NCI-H82 treated with DMSO at 0.1 percent for 48 hours (cell line): ENCODE data around the gene NLGN1.

Experiments used
- DNase-seq: peaks from one replicate; lab custom pipeline; 2025; ENCODE audit not compliant: unreplicated experiment; lab: John Stamatoyannopoulos, UW

NLGN1 gene

DNA sequence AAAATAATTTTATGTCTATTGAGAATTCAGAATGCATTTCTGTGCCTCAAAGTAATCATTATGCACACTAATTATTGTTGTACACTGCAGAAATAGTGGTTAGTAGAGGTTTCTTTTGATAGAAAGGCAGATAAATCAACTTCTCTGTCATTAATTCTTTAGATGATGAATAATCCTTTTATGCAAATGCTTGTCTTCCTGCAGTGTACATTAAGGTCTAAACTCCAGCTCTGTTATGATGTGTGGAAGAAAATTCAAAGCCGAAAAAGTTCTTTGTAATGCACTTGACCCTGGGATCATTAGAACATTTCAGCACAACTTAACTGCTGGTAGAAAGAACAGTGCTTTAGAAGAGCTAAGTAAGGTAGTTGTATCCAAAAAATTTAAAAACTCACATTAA, 353.0 kb downstream of the NLGN1 start:
- DNase-seq, result no peak

DNA sequence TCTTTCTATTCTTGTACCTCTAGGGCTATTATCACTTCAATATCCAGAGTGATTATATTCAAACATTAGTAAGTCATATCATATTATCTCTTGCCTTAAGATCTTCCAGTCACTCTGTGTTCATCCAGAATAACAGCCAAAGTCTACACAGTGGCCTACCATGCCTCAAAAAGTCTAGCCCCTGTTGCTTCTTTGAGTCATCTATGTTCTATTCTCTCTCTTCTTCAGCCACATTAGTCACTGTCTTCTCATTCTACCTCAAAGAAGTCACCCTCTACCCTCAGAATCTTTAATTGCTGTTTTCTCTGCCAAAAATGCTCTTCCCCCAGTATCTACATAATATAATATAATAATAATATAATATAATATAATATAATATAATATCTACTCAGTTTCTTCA, 356.0 kb downstream of the NLGN1 start:
- no peak for DNase-seq

DNA sequence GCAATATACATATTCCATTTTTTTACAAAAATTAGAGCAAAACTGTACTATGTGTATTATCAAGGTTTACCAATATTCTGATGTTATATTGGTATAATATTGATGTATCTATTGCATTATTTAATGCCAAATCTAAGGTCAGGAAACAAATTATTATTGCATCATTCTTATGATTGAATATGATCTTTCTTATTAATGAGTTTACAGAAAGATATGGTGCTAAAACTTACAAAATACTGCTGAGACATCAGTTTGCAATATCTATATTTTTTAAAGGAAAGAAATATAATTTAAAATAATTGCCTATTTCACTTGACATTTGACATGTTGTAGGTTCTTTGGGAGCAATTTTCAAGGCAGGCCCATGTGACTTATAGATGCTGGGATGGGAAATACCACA, 357.6 kb downstream of the NLGN1 start:
- no peak for DNase-seq

DNA sequence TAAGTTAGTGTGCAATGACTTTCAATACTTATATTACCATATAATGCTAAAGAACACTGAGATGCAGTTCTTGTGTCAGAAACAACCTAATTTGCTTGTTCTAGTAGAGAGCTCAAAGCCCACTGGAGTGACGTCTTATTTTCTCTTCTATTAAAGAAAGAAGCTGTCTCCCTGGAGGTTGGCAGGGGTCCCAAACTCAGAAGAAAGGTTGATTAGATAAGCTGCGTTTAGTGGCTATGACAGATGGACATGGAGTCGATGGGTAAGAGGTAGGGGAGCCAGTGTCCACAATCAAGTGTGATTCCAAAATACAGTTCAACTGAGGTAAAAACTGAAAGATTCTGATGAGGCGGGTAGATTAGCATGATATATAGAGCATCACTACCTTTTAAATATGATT, 363.6 kb downstream of the NLGN1 start:
- DNase-seq, result peak; percentile 36

DNA sequence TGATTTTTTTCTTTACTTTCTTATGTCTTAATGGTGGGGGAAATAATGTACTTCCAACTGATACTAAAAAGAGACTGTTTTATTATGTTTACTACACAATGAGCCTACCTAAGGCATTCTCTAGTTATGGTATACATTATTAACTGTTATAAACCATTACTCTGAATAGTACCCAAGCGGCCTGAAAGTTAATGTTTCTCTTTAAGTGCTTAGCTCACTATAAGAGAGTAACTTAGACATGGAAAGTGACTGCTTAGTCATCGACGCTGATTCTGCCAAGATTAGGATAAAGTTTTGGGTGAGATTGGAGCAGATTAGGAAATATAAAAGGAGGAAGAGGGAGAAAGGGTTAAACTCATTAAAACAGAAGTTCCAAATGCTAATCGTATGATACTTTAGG, 365.0 kb downstream of the NLGN1 start:
- no peak for DNase-seq

DNA sequence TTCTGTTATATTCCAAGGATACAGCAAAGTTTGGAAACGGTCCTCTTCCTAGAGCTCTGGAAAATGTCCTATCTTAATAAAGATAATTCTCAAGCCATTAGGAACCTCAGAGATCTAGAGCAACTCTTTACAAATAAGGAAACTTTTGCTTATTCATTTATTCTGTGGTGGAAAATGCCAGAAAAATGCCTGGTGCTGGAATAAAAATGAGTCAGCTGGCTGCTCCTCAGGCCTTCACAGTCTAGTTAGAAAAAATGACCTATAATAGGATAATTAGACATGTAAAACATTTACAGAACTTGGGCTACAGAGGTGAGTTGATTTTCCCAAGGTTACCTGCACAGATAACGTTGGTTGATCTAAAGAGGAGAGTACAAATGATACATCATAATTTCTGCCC, 372.5 kb downstream of the NLGN1 start:
- DNase-seq, result no peak

DNA sequence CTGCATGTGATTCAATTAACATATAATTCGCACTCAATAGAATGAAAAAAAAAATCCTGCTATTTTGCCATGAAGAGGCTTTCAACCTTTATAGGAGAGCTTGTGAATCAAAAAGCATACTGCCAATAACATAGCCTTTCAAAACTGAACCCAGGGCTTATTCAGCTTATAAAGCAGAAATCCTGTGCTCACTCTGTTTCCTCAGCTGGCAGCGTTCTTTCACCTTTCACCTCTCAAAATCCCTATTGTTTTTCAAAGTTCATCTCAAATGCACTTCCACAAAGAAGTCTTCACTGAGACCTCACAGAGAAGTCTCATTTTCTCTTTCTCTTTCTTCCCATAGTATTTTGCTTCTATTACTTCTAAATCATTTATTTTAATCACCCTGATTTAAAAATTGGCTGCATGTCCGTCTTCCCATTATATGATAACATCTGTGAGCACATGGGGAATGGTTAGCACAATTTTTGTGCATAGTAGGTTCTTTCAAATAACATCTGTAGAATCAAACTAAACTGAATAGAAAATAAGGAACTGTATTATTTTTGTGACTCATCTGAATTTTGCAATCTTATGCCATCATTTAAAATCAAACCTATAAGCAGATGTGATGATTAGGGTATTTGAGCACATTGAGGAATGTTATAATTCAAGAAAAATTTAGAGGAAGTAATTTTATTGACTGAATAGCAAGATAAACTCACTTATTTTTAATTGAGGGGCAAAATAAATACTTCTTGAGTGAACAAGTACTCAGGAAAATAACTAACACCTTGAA, 373.4 kb downstream of the NLGN1 start:
- no peak for DNase-seq

DNA sequence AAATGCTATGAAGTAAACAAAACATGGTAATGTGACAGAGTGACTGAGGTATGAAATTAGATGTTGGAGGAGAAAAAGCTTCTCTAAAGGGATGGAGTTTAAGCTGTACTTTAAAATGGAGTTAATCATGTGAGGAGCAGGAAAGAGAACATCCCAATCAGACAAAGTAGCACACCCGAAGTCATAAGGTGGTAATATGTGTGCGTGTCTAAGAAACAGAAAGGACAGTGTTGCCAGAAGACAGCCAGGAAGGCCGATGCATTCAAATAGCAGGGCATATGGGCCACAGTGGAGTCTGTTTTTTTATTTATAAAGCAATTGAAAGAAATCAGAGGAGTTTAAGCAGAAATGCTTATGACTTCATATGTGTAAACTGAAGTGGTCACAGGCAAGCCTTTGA, 376.3 kb downstream of the NLGN1 start:
- no peak for DNase-seq

DNA sequence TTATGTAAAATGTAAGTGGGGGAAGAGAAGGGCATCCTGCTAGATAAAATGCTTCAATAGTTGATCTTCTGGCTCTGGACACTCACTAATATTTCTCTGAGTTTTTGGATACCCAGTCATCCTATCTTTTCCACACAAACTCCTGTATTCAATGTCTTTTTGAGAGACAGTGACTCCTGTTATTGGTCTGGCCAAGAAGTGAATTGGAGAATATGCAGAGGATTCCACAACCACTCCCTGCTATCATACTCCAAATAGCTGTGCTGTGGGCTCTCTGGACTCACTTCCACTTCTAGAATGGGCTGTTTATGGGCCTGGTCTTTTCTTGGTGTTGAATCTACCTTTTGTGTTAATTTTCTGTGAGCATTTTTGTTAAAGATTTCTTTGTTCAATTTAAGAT, 376.8 kb downstream of the NLGN1 start:
- no peak for DNase-seq

DNA sequence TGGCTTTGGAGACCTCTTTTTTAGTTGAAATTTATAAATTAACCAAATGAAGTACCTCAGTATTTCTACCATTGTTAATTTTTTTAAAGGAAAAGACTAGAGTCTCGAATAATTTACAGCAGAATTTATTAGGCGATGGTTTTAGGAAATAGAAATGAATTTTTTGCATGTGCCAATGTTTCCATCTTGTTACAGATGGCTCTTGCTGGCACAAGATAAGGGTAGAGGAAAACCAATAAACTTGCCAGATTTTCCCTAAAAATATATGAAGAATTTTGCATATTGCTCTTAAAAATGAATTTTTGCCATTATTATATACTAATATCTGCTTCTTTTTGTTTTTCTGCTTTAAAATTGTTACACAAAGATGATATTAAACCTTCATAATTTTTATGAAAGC, 380.7 kb downstream of the NLGN1 start:
- no peak for DNase-seq

DNA sequence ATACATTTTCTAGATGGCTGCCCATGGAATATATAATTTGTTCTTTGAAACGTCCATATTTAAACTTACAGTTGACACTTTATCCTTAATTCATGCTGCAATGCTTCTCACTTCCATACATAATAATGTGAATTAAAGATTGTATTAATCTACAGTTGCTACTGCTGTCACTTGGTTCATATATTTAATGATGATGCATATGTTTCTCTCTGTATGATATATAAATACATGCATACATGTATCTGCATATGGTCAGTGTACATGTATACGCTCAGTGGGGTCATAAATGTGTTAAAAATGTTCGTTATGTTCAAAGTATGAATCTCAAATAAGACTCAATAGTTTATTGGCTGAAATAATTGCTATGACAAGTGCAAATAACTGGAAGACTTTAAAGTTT, 382.5 kb downstream of the NLGN1 start:
- DNase-seq, result no peak

DNA sequence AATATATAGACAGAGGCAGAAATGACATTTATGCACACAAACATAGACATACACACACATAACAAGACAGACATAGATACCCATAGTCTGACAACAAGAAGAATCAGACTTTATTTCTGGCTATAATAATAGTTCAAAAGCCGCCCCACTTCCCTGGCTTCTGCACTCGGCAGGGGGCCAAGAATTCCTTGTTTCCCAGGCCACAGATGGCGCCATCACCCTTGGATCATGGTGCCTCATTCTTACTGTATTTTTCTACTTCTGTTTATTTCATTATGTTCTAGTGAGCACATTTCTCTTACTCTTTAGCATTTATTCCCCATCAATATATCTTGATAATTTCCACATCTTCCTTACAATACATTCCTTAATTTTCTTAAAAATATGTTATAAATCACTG, 387.5 kb downstream of the NLGN1 start:
- no peak for DNase-seq

DNA sequence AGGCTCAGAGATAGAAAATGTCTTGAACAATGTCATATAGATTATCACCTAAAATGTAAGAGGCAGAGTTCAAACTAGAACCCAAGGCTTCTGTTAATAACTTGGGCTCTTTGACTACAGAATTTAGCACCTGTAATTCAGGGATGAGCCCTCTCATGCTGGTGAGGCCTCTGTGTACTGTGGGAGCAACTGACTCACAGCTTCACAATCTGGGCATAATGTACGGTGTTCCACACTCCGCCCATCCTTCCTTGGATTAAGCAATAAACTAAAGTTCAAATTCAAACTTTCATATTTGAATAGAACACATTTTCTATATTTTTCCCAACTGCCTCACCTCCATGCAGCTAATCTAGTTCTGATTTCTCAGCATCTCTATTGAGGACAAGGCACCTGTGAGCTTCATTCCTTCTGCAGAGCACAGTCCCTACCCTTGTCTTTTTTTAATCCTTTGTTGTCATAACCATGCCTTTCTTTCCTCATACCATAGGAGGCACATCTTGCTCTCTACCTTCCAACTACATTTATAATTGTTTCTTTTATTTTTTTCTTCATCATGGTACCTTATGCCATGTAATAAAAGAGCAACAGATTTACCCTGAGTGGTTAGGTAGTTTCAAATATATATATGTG, 392.1 kb downstream of the NLGN1 start:
- DNase-seq, result no peak

DNA sequence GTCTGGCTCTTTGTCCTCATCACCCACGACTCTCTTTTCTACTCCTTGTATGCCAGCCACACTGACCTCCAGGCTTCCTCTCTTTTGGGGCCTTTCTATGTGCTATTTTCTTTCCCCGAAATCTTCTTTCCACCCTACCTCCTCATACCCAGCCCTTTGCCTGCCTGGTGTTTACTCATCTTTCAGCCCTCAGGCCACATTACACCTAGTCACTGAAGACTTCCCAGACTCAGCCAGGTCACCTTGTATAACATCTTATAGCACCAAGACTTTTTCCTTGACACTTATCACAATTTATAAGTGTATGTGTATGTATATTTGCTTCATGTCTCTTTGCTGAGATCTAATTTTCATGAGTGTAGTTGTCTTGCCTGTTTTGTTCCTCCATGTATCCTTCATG, 396.4 kb downstream of the NLGN1 start:
- no peak for DNase-seq

DNA sequence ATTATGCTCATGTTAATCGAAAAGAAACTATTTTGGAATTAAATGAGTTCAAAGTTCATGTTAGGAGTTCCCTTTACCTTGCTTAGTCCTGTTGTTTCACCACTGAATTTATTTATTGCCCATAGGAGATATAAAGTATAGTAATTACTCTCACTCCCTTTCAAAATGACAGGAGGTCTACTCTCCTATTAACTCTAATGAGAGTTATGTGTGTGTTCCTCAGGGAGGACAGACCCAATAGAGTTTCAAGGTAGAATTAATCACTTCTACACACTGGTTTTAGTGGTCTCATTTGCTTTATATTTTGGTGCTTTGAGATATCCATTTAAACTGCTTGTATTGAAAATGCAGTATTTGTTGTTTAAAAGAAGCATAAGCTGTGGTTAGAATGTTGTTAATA, 398.9 kb downstream of the NLGN1 start:
- no peak for DNase-seq

DNA sequence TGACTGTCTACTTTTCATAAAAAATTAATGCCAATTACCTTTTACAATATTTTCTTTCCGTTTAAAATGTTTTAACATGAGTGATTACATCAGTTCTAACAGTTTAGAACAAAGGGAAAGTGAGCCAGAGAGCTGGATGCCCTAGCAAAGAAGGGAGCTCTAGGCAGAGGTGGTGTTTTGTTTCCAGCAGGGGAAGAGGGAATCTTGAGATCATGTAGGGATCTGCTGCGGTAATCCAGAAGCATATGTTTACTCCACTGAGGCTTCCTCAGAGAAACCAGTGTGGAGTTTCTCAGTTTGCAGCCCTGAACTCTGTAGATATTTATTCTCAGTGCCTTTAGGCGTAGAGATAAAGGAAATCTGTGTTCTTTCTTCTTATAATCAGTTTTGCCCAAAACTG, 399.3 kb downstream of the NLGN1 start:
- no peak for DNase-seq

DNA sequence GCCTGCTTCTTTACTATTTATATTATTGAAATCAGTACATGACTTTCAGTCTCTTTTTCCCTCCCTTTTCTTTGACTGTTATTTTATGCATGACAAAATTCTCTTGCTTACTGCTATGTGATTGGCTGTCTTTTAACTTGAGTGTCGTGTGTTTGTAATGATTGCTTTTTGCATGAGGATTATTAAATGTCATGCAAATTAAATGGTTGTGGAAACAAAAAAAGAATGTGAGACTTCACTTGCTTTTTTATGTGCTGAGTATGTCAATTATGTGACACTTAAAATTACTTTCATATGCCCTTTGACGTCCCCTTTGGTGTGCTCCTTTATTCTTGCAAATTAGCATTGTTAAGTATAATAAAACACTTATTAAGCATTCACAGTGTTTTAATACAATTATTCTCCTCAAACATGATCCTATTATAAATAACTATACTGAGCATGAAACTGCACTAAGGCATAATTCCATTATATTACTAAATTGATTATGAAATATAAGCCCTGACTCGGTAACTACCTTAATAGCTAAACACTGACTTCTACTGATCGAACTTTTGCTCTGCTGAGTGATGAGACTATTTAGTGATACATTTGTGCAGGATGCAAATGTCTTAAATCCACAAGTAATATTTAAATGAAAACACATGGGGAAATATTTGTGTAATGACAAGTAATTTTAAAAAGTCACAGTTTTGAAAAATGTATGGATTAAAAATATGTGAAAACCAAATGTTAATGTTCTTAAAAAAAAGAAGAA, 401.7 kb downstream of the NLGN1 start:
- DNase-seq, result no peak

DNA sequence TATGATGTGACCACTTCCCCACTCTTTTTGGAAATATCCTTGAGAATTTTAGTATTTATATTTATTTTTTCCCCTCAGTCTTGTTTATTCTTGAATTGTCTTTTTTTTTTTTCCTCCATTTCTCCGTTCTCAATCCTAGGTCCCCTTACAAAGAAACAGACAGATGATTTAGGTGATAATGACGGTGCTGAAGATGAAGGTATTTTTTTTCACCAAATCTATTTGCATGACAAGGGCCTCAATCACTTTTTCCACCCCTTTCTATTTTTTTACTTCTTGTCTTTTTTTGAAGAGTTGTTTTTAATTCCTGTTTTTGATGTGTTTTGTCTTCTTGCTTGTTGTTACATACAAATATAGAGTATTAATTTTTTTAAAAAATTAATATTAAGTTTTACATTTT, 402.6 kb downstream of the NLGN1 start:
- DNase-seq, result no peak

DNA sequence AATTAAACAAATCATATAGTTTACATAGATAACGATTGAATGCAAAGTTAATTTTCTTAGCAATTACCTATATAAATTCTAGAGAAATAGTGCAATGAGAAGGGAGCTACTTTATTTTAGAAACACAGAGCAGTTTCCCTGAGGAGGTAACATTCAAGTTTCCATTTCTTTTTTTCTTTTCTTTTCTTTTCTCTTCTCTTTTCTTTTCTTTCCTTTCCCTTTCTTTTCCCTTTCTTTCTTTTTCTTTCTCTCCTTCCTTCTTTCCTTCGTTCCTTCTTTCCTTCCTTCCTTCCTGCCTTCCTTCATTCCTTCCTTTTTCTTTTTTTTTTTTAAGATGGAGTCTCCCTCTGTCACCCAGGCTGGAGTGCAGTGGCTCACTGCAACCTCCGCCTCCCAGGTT, 417.3 kb downstream of the NLGN1 start:
- no peak for DNase-seq

DNA sequence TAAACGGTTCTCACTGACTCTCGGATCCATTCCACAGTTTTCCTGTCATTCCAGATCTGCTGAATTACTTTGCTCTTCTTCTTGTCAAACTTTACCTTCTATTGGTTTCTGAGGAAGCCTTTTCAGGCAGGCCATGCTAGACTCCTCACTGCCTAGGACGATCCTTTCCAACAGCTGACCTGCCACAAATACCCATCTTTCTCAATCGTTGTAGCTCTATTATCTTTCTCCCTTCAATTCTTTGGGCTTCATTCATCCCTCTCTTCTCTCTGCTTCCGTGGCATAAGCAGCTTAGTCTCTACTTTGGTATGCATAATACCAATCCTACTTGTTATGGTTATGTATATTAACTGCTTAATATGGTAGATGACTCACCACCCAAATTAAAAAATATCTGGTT, 421.8 kb downstream of the NLGN1 start:
- DNase-seq, result no peak

DNA sequence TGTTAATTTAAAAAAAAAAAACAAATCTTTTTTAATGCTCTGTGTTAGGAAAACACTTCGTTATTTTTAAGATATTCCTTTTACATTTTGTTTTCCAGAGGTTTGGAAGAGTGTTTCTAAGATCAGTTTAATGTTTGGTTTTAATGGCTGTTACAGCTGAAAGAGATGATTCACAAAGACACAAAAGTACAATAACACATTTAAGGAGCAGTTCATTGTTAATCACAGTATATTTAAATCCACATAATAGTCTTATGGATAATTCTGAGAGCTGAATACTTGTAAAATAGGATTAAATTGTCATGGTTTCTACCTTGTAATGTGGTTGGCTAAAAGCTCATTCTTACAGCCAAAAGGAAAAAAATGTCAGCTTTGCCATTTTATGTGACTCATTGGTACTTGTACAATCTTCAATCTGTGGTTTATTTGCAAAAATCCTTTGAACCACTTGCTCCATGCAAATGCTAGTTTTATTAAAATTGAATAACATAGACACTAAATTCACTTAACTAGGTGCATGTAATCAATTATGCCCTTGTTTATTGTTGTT, 426.4 kb downstream of the NLGN1 start:
- no peak for DNase-seq

DNA sequence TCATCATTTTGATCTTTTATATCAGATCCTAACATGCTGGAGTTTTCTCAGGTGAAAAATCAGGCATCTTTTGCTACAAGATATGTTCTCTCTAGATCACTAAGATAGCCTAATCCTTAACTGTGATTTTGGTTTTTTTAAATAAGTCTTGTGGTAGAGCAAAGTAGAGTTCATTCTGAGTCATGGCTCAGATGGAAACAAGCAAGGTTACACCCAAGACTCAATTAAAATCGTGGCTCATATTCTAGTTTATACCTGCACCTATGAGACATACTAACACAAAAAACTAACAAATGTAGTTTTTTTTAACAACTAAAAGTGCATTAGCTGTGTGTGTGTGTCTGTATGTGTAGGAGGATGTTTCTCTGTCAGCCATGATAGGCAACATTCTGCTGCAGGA, 428.2 kb downstream of the NLGN1 start:
- no peak for DNase-seq
